Epithelial cell of prostate (primary cell): ENCODE measurements around the gene OR2AT4.

Experiments
- DNase-seq: peaks from one replicate; pipeline ENCODE4 v3.0.0-alpha.2; 2011; ENCODE audit warnings: low read depth, low spot score
- H3K27ac ChIP-seq: fragments of 450-650 bp; 2 replicates; pipeline ENCODE4 v1.5.1; 2017; ENCODE audit warnings: mild to moderate bottlenecking

The OR2AT4 gene

DNA sequence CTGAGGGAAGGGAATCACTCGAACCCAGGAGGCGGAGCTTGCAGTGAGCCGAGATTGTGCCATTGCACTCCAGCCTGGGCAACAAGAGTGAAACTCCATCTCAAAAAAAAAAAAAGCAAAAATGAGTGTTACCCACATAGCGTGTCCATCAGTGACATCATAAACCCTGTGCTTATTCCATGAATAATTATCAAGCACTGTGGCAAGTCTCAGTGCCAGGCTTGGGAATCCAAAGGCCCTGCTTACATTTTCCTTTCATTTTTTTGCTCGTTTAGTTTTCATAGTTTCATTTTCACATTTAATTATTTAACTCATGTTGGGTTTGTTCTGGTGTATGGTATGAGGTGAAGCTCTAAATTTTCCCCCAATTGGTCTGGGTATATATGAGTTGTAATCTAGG, 61.4 kb downstream of the OR2AT4 start:
- no peak overlapping the region for H3K27ac ChIP-seq
- DNase-seq, result no peak

- no peak for DNase-seq
- no peak overlapping the region for H3K27ac ChIP-seq
These were observed 62.8 kb downstream of the OR2AT4 start for GRCh38 chr11:75033916-75034315.

GRCh38 chr11:75032550-75032935, 64.1 kb downstream of the OR2AT4 start:
- no peak for DNase-seq
- H3K27ac ChIP-seq, result no peak overlapping the region

DNA sequence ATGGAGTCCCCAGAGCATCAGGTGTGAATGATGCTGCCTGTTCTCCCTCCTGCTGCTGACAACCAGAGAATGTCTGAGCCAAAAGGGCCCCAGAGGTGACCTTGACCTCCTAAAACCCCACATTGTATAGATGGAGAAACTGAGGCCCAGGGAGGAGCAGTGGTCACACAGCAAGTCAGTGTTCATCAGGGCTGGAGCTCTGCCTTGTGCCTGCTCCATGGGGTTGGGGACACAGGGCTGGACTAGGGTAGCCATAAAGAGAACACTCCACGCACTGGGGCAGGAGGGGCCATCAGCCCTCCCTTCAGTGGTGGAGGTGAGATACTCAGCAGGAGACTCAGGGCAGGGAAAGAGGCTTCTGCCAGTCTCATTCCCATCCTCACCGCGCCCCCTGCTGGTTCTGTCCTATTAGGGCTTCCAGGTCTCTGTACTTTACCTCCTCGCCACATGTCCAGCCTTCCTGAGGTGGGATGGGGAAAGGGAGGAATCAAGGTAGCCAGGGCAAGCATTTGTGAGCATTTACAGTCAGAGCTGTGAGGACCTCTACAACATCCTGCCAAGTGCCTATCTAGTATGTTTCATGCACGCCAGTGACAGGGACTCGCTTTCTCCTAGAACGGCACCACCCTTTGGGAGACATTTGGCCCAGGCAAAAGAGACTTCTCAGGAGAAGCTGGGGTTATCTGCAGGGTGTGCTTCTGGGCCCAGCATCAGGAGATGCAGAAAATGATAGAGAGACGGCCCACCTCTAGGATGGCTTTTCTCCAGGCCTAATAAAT, 64.7 kb downstream of the OR2AT4 start:
- no peak for DNase-seq
- H3K27ac ChIP-seq, result no peak overlapping the region
